GM10248 (cell line): ENCODE data around the gene MSI2.

Experiments
- CTCF ChIA-PET: fragments of 300-600 bp; sonication (Branson Sonifier 250); formaldehyde crosslinking; extraction: SDS; loops from one replicate; lab custom pipeline; 2021; ENCODE audit warnings: antibody characterized with exemption; lab: Yijun Ruan, JAX
- POLR2A ChIA-PET: fragments of 350-650 bp; sonication (Branson Sonifier 250); formaldehyde crosslinking; extraction: SDS; loops from one replicate; lab custom pipeline; 2020; ENCODE audit warnings: antibody characterized with exemption; lab: Yijun Ruan, JAX
- DNase-seq: peaks from one replicate; pipeline ENCODE4 v3.0.0; 2012; ENCODE audit errors: extremely low spot score
- CTCF ChIP-seq: IDR thresholded peaks from 2 replicates; pipeline ENCODE4 v1.5.1; 2012; ENCODE audit warnings: mild to moderate bottlenecking, low read depth; ENCODE audit errors: extremely low read depth, missing control alignments, control extremely low read depth

Gene MSI2

GRCh38 chr17:57486882-57487301 is 230.6 kb downstream of the MSI2 start:
- TF ChIP-seq CTCF, result no peak
- no peak for DNase-seq
- ChIA-PET POLR2A (interaction anchor here (0.7 kb wide), 1 partner anchor 17 kb away, joined by 4 read pairs; no protein-coding TSS in a partner anchor), CTCF (interaction anchor here (0.6 to 3.0 kb wide), 12 partner anchors 15 to 243 kb away, joined by 3 to 11 read pairs (median 4); no protein-coding TSS in a partner anchor)

GRCh38 chr17:57487573-57487972 is 231.2 kb downstream of the MSI2 start:
- ChIA-PET CTCF (interaction anchor here (1.3 to 3.0 kb wide), 6 partner anchors 10 to 244 kb away, joined by 3 to 12 read pairs (median 6); no protein-coding TSS in a partner anchor), POLR2A (interaction anchor here (0.6 to 0.7 kb wide), 2 partner anchors 10 to 18 kb away, joined by 3 to 4 read pairs; no protein-coding TSS in a partner anchor)
- no peak for TF ChIP-seq CTCF
- DNase-seq, result no peak

- no peak for DNase-seq
- POLR2A ChIA-PET, result interaction anchor here (0.7 kb wide), 1 partner anchor 1516 kb away, joined by 3 read pairs; no protein-coding TSS in a partner anchor
- no peak for TF ChIP-seq CTCF
- CTCF ChIA-PET, result interaction anchor here (1.1 to 2.6 kb wide), 4 partner anchors 9 to 65 kb away, joined by 4 to 12 read pairs (median 5); no protein-coding TSS in a partner anchor
Observed at GRCh38 chr17:57488856-57489255, 232.5 kb downstream of the MSI2 start.

GRCh38 chr17:57489321-57489720 is 233.0 kb downstream of the MSI2 start:
- no peak for TF ChIP-seq CTCF
- ChIA-PET POLR2A (no interaction called here), CTCF (interaction anchor here (1.1 to 2.6 kb wide), 4 partner anchors 9 to 66 kb away, joined by 4 to 12 read pairs (median 5); no protein-coding TSS in a partner anchor)
- DNase-seq, result no peak

- DNase-seq, result no peak
- POLR2A ChIA-PET, result interaction anchor here (1.0 kb wide), 1 partner anchor 36 kb away, joined by 4 read pairs; no protein-coding TSS in a partner anchor
- TF ChIP-seq CTCF, result no peak
- CTCF ChIA-PET, result interaction anchor here (1.2 to 2.6 kb wide), 4 partner anchors 8 to 18 kb away, joined by 3 to 12 read pairs (median 4); no protein-coding TSS in a partner anchor
Observed at GRCh38 chr17:57490111-57490845, 234.0 kb downstream of the MSI2 start.

- ChIA-PET POLR2A (interaction anchor here (0.6 to 1.0 kb wide), 2 partner anchors 36 to 83 kb away, joined by 4 to 6 read pairs; no protein-coding TSS in a partner anchor), CTCF (interaction anchor here (1.2 to 1.6 kb wide), 2 partner anchors 9 to 14 kb away, joined by 3 read pairs; no protein-coding TSS in a partner anchor)
- DNase-seq, result no peak
- no peak for TF ChIP-seq CTCF
Observed at GRCh38 chr17:57490890-57491289, 234.6 kb downstream of the MSI2 start.
